Endometrial microvascular endothelial cells (primary cell): ENCODE results near the gene ABO. TPM values are rescaled to one million over a fixed set of nuclear protein-coding genes. Genes with fewer than 3 reads are reported as not detected.
"Not testable (repeated sequence)": the region's sequence is repeated elsewhere in the genome, so short reads cannot be mapped to it uniquely, and the experiment has no call there.

Experiments
- in situ Hi-C: cut with HindIII; loops from 2 replicates; pipeline ENCODE4 v1.10.0; 2017; ENCODE audit warnings: low sequenced_read_pairs, low pct_unique_long_range_greater_than_20kb; ENCODE audit errors: inconsistent ontology term
- total RNA-seq: library from RNA; depleted of rRNA; stranded (reverse); fragments of >200 nt; gene quantifications from one replicate; pipeline ENCODE4 v1.2.3, GENCODE V29; 2015; ENCODE audit errors: inconsistent ontology term

The ABO gene
- total RNA-seq, 1 donor from 2014 or later, result not detected

DNA sequence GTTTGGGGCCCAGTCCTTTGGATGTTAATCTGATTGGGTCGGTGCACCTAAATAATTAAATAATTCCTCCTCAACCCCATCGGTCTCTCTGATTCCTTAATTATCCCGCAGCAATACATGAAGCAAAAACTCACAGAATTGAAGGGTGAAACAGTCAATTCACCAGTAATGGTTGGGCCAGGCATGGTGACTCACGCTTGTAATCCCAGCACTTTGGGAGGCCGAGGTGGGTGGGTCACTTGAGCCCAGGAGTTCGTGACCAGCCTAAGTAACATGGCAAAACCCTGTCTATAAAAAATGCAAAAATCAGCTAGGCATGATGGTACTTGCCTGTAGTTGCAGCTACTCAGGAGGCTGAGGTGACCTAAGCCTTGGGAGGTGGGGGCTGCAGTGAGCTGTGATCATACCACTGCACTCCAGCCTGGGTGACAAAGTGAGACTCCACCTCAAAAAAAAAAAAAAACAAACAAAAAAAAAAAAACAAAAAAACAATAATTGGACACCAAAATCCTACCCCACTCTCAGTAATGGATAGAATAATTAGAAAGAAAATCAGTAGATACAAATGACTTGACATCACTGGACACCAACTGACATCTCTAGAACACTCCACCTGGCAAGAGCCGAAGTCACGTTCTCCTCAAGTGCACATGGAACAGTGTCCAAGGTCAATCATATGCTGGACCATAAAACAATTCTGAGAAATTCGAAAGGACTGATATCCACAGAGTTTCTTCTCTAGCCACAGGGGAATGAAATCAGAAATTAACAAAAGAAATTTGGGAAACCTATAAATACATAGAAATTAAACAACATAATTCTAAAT lies 5.3 kb downstream of the ABO start:
- in situ Hi-C loops, result no loop called here

DNA sequence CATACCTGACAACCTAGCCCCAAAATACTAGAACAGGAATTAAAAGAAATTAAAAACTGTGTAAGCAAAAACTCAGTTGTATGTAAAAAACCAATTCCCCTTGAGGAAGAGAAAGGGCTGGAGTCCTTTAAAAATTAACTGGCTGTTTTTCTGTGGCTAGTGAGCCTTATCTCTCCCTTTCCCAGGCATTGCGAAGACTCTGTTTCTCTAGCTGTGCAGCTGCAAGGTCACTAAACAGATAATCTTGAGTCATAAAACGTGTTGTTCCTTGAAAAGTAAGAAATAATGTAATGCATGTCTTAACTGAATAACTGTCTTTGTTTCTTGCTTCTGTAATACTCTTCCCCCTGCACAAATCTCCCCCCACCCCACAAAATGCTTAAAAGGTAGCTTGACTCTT lies 5.9 kb downstream of the ABO start:
- in situ Hi-C loops, result not testable (repeated sequence)

DNA sequence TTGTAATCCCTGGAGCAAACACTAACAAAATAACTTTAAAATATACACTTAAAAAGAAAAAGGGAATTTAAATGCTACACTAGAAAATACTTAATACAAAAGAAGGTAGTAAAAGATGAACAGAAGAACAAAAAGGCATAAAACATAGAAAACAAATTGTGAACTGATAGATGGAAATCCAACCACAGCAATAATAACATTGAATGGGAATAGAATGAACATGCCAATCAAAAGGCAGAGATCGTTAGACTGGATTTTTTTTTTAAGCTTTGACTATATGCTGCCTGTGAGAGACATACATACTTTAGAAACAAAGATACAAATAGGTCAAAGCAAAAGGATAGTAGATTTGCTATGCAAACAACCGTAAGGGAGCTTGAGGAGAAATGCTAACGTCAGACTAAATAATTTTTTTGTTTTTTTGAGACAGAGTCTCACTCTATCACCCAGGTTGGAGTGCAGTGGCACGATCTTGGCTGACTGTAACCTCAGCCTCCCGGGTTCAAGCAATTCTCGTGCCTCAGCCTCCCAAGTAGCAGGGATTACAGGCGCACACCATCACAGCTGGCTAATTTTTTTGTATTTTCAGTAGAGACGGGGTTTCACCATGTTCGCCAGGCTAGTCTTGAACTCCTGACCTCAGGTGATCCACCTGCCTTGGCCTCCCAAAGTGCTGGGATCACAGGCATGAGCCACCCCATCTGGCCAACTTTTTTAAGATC lies 6.5 kb downstream of the ABO start:
- in situ Hi-C loops, result no loop called here

DNA sequence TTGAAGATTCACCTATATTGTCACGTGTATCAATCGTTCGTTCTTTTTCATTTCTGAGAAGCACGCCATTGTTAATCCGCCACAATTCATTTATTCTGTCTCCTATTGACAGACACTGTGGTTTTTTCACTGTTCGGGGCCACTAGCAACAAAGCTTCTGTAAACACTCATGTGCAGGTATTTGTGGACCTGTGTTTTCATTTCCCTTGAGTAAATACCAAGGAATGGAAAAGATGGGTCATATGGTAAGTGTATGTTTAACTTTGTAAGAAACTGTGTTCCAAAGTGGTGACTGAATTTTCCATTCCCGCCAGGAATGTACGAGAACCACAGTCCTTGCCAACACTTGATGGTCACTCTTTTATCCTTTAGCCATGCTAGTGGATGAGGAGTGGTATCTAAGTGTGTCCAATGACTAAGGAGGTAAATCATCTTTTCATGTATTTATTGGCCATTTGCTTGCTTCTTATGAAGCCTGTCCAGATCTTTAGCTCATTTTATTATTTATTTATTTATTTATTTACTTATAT lies 10.7 kb downstream of the ABO start:
- in situ Hi-C loops, result no loop called here

DNA sequence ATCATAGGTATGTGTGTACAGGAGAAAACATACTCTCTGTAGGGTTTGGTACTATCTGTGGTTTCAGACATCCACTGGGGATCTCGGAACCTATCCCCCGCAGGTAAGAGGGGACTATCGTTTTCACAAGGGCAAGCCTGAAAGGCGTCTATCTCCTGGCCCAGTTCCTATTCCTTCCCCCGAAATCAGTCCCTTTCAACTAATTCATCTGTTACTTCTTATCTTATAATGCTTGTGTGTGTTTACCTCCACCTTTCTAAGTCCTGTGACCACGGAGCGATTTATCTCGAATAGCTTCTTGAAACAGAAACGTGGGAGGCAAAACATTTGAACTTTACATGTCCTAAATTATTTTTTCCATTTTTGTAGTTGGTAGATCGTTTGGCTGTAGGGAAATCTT lies 11.4 kb downstream of the ABO start:
- in situ Hi-C loops, result no loop called here

DNA sequence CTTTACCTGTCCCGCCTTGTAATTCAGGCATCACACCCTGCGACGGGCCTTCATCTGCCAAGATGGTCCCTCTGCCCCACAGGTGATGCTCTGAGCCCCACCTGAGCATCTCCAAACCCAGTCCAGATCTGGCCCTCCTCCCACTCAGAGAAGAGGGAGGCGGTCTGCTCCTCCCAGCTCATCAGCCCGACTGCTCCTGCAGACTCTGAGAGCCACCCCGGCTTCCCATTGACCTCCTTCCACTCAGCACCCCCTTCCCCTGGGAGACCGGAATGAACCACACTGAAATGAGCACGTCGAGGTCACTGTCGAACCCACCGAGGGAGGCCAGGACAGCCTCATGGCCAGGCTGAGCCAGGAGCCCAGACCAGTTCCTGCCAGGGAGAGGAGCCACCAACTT lies 12.8 kb downstream of the ABO start:
- in situ Hi-C loops, result no loop called here

DNA sequence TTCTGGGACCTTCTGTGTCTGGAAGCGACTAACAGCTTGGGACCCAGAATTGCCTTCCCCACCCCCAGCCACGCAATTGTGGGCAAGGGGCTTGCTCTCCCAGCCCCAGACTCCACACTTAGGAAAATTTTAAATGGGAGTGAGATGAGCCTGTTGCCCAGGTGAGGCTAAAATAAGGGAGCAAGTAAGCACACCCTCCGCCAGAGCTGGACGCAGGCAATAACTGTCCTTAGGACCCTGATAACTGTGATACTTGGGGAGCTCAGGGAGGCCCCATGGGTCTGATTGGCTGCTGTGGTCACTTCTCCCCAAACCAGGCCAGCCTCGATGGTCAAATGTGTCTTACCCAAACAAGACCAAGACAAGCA lies 13.3 kb downstream of the ABO start:
- in situ Hi-C loops, result no loop called here

DNA sequence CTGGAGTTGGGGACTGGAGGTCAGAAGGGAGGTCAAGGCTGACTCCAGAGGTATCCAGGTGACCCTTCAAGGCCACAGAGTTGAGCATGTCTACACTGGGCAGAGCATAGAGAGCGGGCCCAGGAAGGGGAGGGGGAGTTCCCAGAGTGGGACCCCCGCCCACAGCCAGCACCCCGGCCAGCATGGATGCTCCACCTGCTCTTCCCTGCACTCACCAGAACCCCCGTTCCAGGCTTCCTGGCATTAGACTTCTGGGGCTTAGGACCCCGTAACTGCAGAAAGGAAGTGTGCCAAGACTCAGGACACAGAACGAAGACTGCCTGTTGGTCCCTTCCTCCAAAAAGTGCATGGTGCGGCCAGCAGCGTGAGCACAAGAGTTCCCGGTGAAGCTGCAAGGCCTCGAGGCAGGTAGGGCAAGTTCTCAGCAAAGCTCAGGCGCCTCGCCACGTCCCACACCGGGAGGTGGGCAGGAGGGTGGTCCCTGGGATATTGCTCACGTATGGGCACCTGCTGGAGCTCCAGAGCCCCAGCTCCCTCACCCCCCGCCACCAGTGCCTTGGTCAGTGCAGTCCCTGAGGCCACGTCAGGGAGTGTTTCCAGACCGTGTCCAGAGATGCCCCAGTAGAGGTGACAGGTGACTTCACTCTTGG lies 13.8 kb downstream of the ABO start:
- in situ Hi-C loops, result no loop called here

DNA sequence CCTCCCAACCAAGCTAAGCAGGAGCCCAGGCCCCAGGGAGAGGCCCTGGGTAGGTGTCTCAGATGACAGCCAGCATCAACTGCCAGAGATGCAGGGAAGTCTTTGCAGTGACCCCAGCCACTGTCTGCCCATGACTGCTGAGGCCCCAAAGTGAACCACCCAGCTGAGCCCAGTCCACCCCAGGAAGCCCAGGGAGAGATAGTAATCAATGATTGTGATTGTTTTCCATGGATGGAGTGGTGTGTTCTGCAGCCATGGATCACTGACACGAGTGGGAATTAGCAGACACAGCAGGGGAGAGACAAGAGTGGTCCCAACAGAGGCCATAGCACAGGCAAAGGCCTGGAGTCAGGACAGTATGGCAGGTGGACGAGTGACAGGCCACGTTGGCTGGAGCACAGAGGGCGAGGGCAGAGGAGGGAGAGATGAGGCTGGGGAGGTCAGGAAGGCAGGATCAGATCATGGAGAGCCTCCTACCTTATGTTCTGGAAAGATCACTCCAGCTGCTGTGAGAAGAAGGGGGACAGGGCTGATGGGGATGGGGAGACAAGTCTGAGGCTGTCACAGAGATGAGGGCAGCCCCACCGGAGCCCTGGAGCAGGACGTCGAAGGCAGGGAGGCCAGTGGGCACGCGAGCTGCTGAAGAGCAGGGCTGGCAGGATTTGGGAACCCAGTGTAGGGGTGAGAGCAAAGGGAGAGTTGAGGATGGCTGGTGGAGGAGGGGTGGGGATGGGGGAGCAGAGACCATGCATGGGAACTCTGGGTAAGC lies 14.5 kb downstream of the ABO start:
- in situ Hi-C loops, result no loop called here

DNA sequence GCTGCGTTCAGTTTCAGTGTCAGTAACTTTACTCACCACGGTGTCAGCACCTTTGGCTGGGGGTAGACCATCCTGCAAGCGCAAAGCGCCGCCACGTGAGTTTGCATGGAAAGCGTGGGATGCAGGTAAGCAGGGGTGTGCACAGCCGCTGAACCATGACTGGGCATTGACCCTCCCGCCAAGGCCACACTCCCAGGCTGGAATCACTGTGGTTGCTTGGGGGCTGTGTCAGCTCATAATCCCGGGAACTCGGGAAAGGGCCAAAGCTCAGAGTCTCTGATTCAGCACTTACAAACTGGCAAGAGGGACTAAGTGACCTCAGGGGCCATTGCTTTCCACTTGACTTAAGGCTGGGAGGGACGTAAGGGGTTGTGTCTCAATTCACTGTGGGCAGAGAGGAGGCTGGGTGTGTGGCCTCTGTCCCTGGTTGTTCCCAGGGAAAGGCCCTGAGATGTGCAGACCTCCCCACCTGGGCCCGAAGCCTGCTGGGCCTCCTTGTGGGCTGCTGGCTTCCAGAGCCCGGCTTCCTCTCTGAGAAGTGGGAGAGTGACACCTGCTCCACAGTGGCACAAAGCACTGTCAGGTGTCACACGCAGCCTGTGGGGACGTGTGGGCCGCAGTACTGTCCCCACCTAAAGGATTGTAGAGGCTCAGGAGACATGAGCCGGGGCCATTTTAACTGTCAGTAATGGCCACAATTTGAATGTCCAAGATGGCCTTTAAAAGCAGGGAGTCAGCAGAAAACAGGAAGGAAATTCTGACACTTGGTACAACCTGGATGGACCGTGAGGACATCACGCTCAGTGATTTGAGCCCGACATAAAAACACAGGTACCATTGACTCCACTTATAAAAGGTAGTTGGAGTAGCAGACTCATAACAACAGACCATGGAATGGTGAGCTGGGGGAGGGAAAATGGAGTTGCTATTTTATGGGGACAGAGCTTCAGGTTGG lies 16.7 kb downstream of the ABO start:
- in situ Hi-C loops, result no loop called here

DNA sequence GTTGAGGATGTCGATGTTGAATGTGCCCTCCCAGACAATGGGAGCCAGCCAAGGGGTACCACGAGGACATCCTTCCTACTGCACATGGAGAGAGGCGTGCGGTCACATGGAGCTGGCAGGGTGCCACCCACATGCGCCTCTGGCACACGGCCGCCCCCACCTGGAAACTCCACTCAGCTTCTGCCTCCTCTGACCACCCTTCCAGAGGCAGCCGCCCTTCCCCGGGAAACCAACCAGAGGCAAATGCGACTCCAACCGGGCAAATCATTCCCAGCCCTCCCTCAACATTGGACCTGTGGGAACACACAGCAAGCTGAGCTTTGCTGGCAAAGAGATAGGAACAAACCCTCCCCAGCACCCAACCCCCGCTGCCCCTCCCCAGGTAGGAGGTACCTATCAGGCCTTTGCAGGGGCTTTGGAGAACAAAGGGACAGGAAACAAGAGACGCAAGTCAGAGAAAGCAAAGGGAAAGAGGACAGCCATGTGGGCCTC lies 17.5 kb downstream of the ABO start:
- in situ Hi-C loops, result no loop called here

DNA sequence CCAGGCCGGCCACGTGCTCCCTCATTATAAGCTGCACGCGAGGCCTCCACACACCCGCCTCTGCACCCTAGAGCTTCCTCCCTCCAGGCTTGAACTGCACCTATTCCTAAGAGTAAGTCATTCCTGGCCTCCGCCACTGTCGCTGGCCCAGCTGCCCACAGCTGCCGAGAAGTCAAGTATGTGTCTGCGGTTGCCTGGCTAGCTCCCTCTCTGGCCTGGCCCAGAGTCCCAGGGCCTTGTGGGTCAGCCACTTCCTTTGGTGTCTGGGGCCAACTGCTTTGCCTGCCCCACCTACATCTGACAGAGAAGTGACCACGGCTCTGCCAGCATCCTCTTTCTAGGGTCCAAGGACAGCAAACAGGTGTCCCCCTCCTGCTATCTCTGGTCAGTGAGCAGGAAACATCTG lies 18.3 kb downstream of the ABO start:
- in situ Hi-C loops, result no loop called here

DNA sequence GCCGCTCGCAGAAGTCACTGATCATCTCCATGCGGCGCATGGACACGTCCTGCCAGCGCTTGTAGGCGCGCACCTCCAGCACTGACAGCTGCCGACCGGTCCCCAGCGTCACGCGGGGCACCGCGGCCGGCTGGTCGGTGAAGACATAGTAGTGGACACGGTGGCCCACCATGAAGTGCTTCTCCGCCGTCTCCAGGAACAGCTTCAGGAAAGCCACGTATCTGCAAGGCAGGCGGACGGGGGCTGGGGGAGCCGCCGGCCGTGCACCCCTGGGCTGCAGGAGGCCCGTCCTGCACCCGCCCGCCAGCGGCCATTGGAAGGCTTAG lies 18.9 kb downstream of the ABO start:
- in situ Hi-C loops, result no loop called here

DNA sequence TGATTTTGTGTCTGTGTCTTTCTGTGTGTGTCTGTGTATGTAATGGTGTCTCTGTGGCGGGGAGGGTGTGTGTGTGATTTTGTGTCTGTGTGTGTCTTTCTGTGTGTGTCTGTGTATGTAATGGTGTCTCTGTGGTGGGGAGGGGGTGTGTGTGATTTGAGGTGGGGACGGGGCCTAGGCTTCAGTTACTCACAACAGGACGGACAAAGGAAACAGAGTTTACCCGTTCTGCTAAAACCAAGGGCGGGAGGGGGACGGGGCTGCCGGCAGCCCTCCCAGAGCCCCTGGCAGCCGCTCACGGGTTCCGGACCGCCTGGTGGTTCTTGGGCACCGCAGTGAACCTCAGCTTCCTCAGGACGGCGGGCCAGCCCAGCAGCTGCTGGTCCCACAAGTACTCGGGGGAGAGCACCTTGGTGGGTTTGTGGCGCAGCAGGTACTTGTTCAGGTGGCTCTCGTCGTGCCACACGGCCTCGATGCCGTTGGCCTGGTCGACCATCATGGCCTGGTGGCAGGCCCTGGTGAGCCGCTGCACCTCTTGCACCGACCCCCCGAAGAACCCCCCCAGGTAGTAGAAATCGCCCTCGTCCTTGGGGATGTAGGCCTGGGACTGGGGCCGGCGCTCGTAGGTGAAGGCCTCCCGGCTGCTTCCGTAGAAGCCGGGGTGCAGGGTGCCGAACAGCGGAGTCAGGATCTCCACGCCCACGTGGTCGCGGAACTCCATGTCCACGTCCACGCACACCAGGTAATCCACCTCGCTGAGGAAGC lies 19.4 kb downstream of the ABO start:
- in situ Hi-C loops, result no loop called here

DNA sequence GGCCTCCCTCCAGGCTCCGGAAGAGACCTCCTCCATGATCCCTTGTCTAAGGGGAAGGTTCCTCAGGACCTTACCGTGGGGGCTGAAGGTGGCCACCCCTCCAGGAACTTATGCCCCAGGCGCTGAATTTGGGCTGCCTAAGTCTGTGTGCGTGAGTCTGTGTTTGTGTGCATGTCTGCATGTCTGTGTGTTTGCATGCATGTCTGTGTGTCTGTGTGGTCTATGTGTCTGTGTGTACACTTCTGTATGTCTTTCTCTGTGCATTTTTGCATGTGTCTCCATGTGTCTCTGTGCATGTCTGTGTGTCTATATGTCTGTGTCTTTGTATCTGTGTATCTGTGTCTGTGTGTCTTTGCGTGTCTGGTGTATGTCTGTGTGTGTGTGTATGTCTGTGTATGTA lies 20.5 kb downstream of the ABO start:
- in situ Hi-C loops, result no loop called here

DNA sequence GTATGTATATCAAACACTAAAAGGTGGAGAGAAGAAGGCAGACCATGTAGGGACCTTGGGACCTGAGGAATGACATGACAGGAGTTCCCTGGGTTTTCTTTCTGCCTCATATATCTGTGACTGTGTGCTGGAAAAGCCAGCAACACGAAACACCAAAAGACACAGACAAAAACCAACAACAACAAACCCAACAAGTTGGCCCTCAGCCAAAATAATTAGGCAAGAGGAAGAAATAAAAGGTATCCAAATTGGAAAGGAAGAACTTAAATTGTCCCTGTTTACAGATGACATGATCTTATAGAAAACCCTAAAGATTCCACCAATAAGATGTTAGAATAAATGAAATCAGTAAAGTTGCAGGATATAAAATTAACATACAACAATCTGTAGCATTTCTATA lies 21.7 kb downstream of the ABO start:
- in situ Hi-C loops, result no loop called here

DNA sequence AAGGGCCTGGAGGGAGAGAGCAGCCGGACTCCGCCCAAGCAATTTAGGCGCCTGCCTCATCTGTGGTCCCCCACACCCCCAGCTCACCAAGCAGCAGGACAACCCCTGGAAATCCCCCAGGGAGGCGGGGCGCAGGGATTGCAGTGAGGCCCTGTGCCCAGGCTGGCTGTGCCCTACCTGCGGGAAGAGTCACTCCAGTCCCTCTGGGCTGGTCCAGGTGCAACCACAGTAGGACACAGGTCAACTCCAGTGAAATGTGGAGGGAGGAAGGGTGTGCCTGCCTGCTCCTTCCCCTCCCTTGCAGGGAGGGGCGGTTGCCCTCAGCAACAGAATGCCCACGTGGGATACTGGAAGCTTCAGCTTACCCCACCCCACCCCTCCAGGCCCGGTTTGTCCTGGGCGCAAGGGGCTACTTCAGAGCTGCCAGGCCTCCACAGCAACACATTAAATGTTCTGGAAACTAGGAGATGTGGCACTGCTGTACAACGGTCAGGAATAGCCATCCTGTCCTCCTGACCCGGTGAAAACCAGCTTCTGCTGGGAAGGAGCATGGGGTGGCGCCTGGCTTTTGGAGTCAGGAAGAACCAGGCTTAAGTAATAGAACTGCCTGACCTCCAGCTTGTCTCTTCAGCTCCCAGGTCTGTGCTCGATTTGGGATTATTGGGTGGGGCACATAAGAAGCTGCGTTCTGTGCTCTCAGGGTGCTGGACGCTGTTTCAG lies 22.5 kb downstream of the ABO start:
- in situ Hi-C loops, result no loop called here
